Hepatocyte (in vitro differentiated cells): ENCODE results near the gene CTF1. TPM values are rescaled to one million over a fixed set of nuclear protein-coding genes. Genes with fewer than 3 reads are reported as not detected.

ENCODE experiments used
- DNase-seq: peaks from one replicate; pipeline ENCODE4 v3.0.0-alpha.2; 2016; ENCODE audit warnings: low spot score
- H2AFZ ChIP-seq: fragments of 200-600 bp; sonication (generic); 2 replicates; pipeline ENCODE4 v1.6.0; 2016; ENCODE audit warnings: antibody characterized with exemption, mild to moderate bottlenecking
- H3K27ac ChIP-seq: fragments of 200-600 bp; sonication (generic); 2 replicates; pipeline ENCODE4 v1.5.1; 2016; ENCODE audit warnings: mild to moderate bottlenecking
- H3K27me3 ChIP-seq: fragments of 200-600 bp; sonication (generic); 2 replicates; pipeline ENCODE4 v1.6.1; 2016
- H3K36me3 ChIP-seq: fragments of 200-600 bp; sonication (generic); replicated peaks from 2 replicates; pipeline ENCODE4 v1.5.1; 2016; ENCODE audit warnings: low read depth; ENCODE audit not compliant: insufficient read depth
- H3K4me1 ChIP-seq: fragments of 200-600 bp; sonication (generic); 2 replicates; pipeline ENCODE4 v1.5.1; 2016; ENCODE audit warnings: mild to moderate bottlenecking, moderate library complexity; ENCODE audit not compliant: insufficient read depth
- H3K4me2 ChIP-seq: fragments of 200-600 bp; sonication (generic); 2 replicates; pipeline ENCODE4 v1.6.0; 2016
- H3K4me3 ChIP-seq: fragments of 200-600 bp; sonication (generic); 2 replicates; pipeline ENCODE4 v1.5.1; 2016; ENCODE audit warnings: mild to moderate bottlenecking
- H3K79me2 ChIP-seq: fragments of 200-600 bp; sonication (generic); 2 replicates; pipeline ENCODE4 v1.6.0; 2017; ENCODE audit warnings: mild to moderate bottlenecking
- H3K9me2 ChIP-seq: fragments of 200-600 bp; sonication (generic); replicated peaks from 2 replicates; pipeline ENCODE4 v1.6.0; 2017; ENCODE audit warnings: mild to moderate bottlenecking; ENCODE audit not compliant: insufficient read depth
- H3K9me3 ChIP-seq: fragments of 200-600 bp; sonication (generic); 2 replicates; pipeline ENCODE4 v1.5.1; 2016; ENCODE audit warnings: low read depth, mild to moderate bottlenecking
- H4K20me1 ChIP-seq: fragments of 200-600 bp; sonication (generic); 2 replicates; pipeline ENCODE4 v1.6.0; 2016; ENCODE audit warnings: mild to moderate bottlenecking; ENCODE audit not compliant: insufficient read depth, poor library complexity, severe bottlenecking
- EZH2 ChIP-seq: fragments of 200-600 bp; sonication (generic); IDR thresholded peaks from 2 replicates; pipeline ENCODE4 v1.6.1; 2016; ENCODE audit warnings: antibody characterized with exemption, mild to moderate bottlenecking, borderline replicate concordance
- EZH2phosphoT487 ChIP-seq: fragments of 200-600 bp; sonication (generic); IDR thresholded peaks from one replicate; pipeline ENCODE4 v1.6.1; 2018; ENCODE audit warnings: antibody characterized with exemption, mild to moderate bottlenecking, low read depth, moderate library complexity; ENCODE audit not compliant: unreplicated experiment, severe bottlenecking
- WGBS: methylation state at CpG from one replicate; pipeline ENCODE4 v1.1.6; 2016; ENCODE audit warnings: low lambda C conversion rate; ENCODE audit errors: missing lambda C conversion rate; 5-methylcytosine and 5-hydroxymethylcytosine counted together
- polyA plus RNA-seq: library from polyadenylated mRNA; unstranded; fragments of >200 nt; fragmentation: Nextera tagmentation; extraction: Ambion mirVana; gene quantifications from 2 replicates; pipeline ENCODE4 v1.2.1, GENCODE V29; 2016
- total RNA-seq: library from RNA; depleted of rRNA; stranded (reverse); fragments of >200 nt; gene quantifications from 2 replicates; pipeline ENCODE4 v1.2.3, GENCODE V29; 2014
- TF ChIP-seq, protein P1 (sequence below): fragments of 200-600 bp; sonication (generic); IDR thresholded peaks from 2 replicates; pipeline ENCODE4 v1.5.1; 2016; ENCODE audit warnings: antibody characterized with exemption, mild to moderate bottlenecking; ENCODE audit not compliant: poor library complexity

Gene CTF1
- total and polyA plus RNA-seq, 2 experiments from 2014 or later = 1.7 to 18.2 TPM

- peaks cover 23% of the 10 kb centered on the region for H3K79me2 ChIP-seq
- peaks cover 31% of the 10 kb centered on the region for H3K4me1 ChIP-seq
- H3K4me3 ChIP-seq = peak overlapping the region; percentile 82
- H3K27ac ChIP-seq = peak overlapping the region; percentile 98
- TF ChIP-seq, protein P1, sequence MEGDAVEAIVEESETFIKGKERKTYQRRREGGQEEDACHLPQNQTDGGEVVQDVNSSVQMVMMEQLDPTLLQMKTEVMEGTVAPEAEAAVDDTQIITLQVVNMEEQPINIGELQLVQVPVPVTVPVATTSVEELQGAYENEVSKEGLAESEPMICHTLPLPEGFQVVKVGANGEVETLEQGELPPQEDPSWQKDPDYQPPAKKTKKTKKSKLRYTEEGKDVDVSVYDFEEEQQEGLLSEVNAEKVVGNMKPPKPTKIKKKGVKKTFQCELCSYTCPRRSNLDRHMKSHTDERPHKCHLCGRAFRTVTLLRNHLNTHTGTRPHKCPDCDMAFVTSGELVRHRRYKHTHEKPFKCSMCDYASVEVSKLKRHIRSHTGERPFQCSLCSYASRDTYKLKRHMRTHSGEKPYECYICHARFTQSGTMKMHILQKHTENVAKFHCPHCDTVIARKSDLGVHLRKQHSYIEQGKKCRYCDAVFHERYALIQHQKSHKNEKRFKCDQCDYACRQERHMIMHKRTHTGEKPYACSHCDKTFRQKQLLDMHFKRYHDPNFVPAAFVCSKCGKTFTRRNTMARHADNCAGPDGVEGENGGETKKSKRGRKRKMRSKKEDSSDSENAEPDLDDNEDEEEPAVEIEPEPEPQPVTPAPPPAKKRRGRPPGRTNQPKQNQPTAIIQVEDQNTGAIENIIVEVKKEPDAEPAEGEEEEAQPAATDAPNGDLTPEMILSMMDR = no peak
- no peak for TF ChIP-seq EZH2
- TF ChIP-seq EZH2phosphoT487 = no peak
- 3% methylated on average over 4 of the region's 11 CpGs for WGBS
- H3K4me2 ChIP-seq = peak overlapping the region; percentile 96
- peak; percentile 53 for DNase-seq
- H4K20me1 ChIP-seq = no peaks in the 10 kb centered on the region
- no peaks in the 10 kb centered on the region for H3K27me3 ChIP-seq
- H2AFZ ChIP-seq = peak overlapping the region; percentile 86
- no peaks in the 10 kb centered on the region for H3K36me3 ChIP-seq
- H3K9me2 ChIP-seq = no peaks in the 10 kb centered on the region
- H3K9me3 ChIP-seq = no peaks in the 10 kb centered on the region
Observed at GRCh38 chr16:30893417-30893743, 3.0 kb upstream of the CTF1 start.

DNA sequence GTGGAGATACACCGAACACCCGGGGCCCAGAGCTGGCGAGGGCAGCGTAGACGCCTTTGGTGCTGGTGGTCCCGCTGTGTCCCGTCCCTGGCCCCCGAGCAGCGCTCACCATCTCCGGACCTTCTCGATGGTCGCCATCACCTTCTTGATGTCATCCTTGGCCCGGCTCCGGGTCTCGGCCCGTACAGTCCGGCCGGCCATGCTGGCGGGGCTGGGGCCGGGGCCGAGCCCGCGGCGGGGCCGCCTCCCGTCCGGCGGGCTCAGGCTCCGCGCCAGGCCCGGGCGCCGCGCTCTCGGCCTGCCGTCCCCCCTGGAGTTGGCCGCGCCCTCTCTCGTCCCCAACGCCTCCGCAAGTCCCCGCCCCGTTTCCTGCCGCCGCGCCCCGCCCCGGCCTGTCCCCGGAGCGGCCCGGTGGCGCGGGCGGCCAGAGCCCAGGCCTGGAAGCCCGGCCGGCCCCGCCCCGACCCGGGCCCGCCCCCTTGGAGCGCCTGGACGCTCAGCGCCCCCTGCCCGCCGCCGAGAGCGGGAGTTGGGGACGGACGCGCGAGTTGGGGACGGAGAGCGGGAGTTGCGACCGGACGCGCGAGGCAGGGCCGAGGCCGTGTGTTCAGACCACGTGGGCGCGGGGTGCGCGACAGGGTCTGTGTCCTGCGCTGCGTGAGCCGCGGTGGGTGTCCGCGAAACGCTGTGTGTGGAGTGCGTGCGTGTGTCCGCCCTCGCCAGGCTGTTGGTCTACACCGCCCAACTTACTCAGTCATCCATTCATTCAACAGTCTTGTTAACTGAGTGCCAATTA is 2.5 kb upstream of the CTF1 start, which contains the start of gene BCL7C:
Gene BCL7C, minus strand, starts transcription at position 334 of the 796 bp plus-strand sequence. Its CDS starts 133 bp downstream, at position 201.
- Histone ChIP-seq H3K4me3 (peak within 1 kb of the TSS; percentile 82), H3K9me2 (no peaks in the 10 kb centered on the region), H3K27me3 (no peaks in the 10 kb centered on the region), H3K36me3 (no peaks in the 10 kb centered on the region), H3K4me1 (peaks cover 31% of the 10 kb centered on the region), H3K9me3 (no peaks in the 10 kb centered on the region), H3K27ac (peak within 1 kb of the TSS; percentile 98), H3K79me2 (peaks cover 23% of the 10 kb centered on the region), H3K4me2 (peak within 1 kb of the TSS; percentile 96), H4K20me1 (no peaks in the 10 kb centered on the region), H2AFZ (peak within 1 kb of the TSS; percentile 86)
- WGBS = 4% methylated on average over 40 of the region's 97 CpGs
- DNase-seq = peak; percentile 97
- TF ChIP-seq EZH2phosphoT487 = no peak
- TF ChIP-seq, protein P1 = peak; percentile 54
- no peak for TF ChIP-seq EZH2

- peaks cover 31% of the 10 kb centered on the region for H3K4me1 ChIP-seq
Observed at GRCh38 chr16:30894540-30895368, 1.7 kb upstream of the CTF1 start.

More at GRCh38 chr16:30894540-30895368, 1.7 kb upstream of the CTF1 start:
- Histone ChIP-seq H2AFZ (peak overlapping the region; percentile 78), H3K4me3 (no peak overlapping the region), H3K4me2 (peak overlapping the region; percentile 96), H3K27ac (peak overlapping the region; percentile 98), H3K79me2 (peaks cover 23% of the 10 kb centered on the region), H4K20me1 (no peaks in the 10 kb centered on the region), H3K9me3 (no peaks in the 10 kb centered on the region), H3K36me3 (no peaks in the 10 kb centered on the region), H3K27me3 (no peaks in the 10 kb centered on the region), H3K9me2 (no peaks in the 10 kb centered on the region)
- no peak for TF ChIP-seq EZH2phosphoT487
- no peak for TF ChIP-seq EZH2
- TF ChIP-seq, protein P1 = no peak
- 60% methylated on average over 16 of the region's 16 CpGs for WGBS
- peak; percentile 7 for DNase-seq
